HepG2 (cell line): ENCODE data around the gene CTAG1B.
"Not testable (repeated sequence)": the region's sequence is repeated elsewhere in the genome, so short reads cannot be mapped to it uniquely, and the experiment has no call there.

ENCODE experiments used
- ATF2 ChIP-seq: sonication (generic); formaldehyde crosslinking; IDR thresholded peaks from 2 replicates; pipeline ENCODE4 v1.4.0; 2020; ENCODE audit warnings: missing genetic modification reagents
- HMGXB4 ChIP-seq, 2 experiments: sonication (generic) in 1 of 2; formaldehyde crosslinking in 1 of 2; IDR thresholded peaks; 2 replicates each; pipeline versions ENCODE4 v1.4.0 to v1.6.1; 2018 to 2020; ENCODE audit warnings: missing genetic modification reagents in 2 of 2, borderline replicate concordance in 1 of 2, low read depth in 1 of 2, mild to moderate bottlenecking in 1 of 2, missing biosample characterization in 1 of 2
- NR2C2 ChIP-seq: sonication (generic); formaldehyde crosslinking; IDR thresholded peaks from 2 replicates; pipeline ENCODE4 v1.4.0; 2020; ENCODE audit warnings: missing genetic modification reagents, mild to moderate bottlenecking, moderate library complexity, borderline replicate concordance
- SNRNP70 ChIP-seq: fragments of 200-400 bp; formaldehyde crosslinking; IDR thresholded peaks from 2 replicates; pipeline ENCODE4 v1.6.1; 2017; ENCODE audit warnings: mild to moderate bottlenecking, low read depth, low read length, moderate library complexity
- YY1 ChIP-seq: IDR thresholded peaks from 2 replicates; pipeline ENCODE4 v1.6.1; 2011; ENCODE audit warnings: low read length, low read depth, moderate library complexity, mild to moderate bottlenecking; ENCODE audit not compliant: insufficient read depth, insufficient replicate concordance
- ZBTB33 ChIP-seq: sonication (generic); formaldehyde crosslinking; IDR thresholded peaks from 2 replicates; pipeline ENCODE4 v1.4.0; 2020; ENCODE audit warnings: missing genetic modification reagents
- ZNF510 ChIP-seq: sonication (generic); formaldehyde crosslinking; IDR thresholded peaks from 2 replicates; pipeline ENCODE4 v1.4.0; 2020; ENCODE audit warnings: low read depth, mild to moderate bottlenecking, missing genetic modification reagents
- ZNF550 ChIP-seq: sonication (generic); formaldehyde crosslinking; IDR thresholded peaks from 2 replicates; pipeline ENCODE4 v1.4.0; 2020; ENCODE audit warnings: mild to moderate bottlenecking, missing genetic modification reagents, borderline replicate concordance

- TF ChIP-seq SNRNP70; YY1; NR2C2 (CRISPR knock-in tag); HMGXB4 (CRISPR knock-in tag; IDR thresholded peaks at IDR 0.05; ENCODE audit: borderline replicate concordance in 1 of 2, low read depth in 1 of 2); ZNF550 (CRISPR knock-in tag); ZBTB33; ATF2; ZNF510: not testable (repeated sequence)
These were observed 7.9 kb downstream of the CTAG1B start for GRCh38 chrX:154611146-154611545.
